Lung (tissue), 12 donors: ENCODE measurements around the gene SLF1. TPM values are rescaled to one million over a fixed set of nuclear protein-coding genes. Genes with fewer than 3 reads are reported as not detected.

Experiments used
- ATAC-seq: fragments of 200-7000 bp; cut with Tn5 transposase; one replicate; pipeline ENCODE4 v1.9.1; 2020; ENCODE audit warnings: moderate number of reproducible peaks; ENCODE audit not compliant: insufficient read depth, low FRiP score
- DNase-seq, 3 donors: peaks; one replicate each; pipeline ENCODE4 v3.0.0-alpha.2; 2013 to 2017
- H3K27ac ChIP-seq, 2 donors: one replicate each; pipeline ENCODE4 v1.5.1; 2013; ENCODE audit warnings: mild to moderate bottlenecking in 2 of 2, moderate library complexity in 2 of 2, control low read depth in 1 of 2, inconsistent platforms in 1 of 2, low read depth in 1 of 2, low read length in 1 of 2
- H3K27me3 ChIP-seq, 3 donors: one replicate each; pipeline ENCODE4 v1.5.1; 2013; ENCODE audit warnings: low read length in 2 of 3; ENCODE audit not compliant: control insufficient read depth in 3 of 3, insufficient read depth in 3 of 3
- H3K36me3 ChIP-seq, 4 donors: one replicate each; pipeline ENCODE4 v1.5.1; 2013; ENCODE audit warnings: low read length in 4 of 4, mild to moderate bottlenecking in 1 of 4, moderate library complexity in 1 of 4; ENCODE audit not compliant: control insufficient read depth in 4 of 4, insufficient read depth in 4 of 4
- H3K4me1 ChIP-seq, 5 donors: one replicate each; pipeline ENCODE4 v1.5.1; 2013; ENCODE audit warnings: low read length in 5 of 5, mild to moderate bottlenecking in 2 of 5, moderate library complexity in 1 of 5; ENCODE audit not compliant: control insufficient read depth in 5 of 5, insufficient read depth in 5 of 5
- H3K4me3 ChIP-seq: one replicate; pipeline ENCODE4 v1.5.1; 2013; ENCODE audit warnings: mild to moderate bottlenecking, control low read depth, moderate library complexity
- H3K9ac ChIP-seq, 2 donors: one replicate each; pipeline ENCODE4 v1.5.1; 2013; ENCODE audit warnings: low read length in 2 of 2, control low read depth in 1 of 2; ENCODE audit not compliant: insufficient read depth in 1 of 2
- H3K9me3 ChIP-seq, 4 donors: one replicate each; pipeline ENCODE4 v1.5.1; 2013; ENCODE audit warnings: low read length in 3 of 4, mild to moderate bottlenecking in 1 of 4, moderate library complexity in 1 of 4; ENCODE audit not compliant: control insufficient read depth in 4 of 4, insufficient read depth in 3 of 4
- WGBS, 2 donors: extraction: QIAGEN DNeasy Blood & Tissue Kit; methylation state at CpG; one replicate each; pipeline ENCODE4 v1.1.7; 2013; 5-methylcytosine and 5-hydroxymethylcytosine counted together
- polyA plus RNA-seq, 2 donors: library from polyadenylated mRNA; stranded (reverse); fragments of 200-250 nt; gene quantifications; one replicate each; pipeline ENCODE4 v1.2.1, GENCODE V29; 2013
- total RNA-seq, 2 donors: library from RNA; depleted of rRNA in 1 of 2; stranded (reverse); fragments of >200 nt in 1 of 2; gene quantifications; one replicate each; pipeline ENCODE4 v1.2.1, GENCODE V29; 2014 to 2021
- TF ChIP-seq, protein P1 (sequence below): IDR thresholded peaks from 2 replicates; pipeline ENCODE4 v1.5.1; 2012; ENCODE audit warnings: mild to moderate bottlenecking; ENCODE audit errors: control extremely low read depth, extremely low read depth
- donor health status: control.
- donor health status: control.
- donor health status: Bipolar disorder and iron deficiency.
- donor health status: healthy.
- donor health status: DM: yes; HTN: yes; CAD: no.

The SLF1 gene
- total and polyA plus RNA-seq, 4 donors: 2.1 to 29.5 (median 5.0) TPM

DNA sequence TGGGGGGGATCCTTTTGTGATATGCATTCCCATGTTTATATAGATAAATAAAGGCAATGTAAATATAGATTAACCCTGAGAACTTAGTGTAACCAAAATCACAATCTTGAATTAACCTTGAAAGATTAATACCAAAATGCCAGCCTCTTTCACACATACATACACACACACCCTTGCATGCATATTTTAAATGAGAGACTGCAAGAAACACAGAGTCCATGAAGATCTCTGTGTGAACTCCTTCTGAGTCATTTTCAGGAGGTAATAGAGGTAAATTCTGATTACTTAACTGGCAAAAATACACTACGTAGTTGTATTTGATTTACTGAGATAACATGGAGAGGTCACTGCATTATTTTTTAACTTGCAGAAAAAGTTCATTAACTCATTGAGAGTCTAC lies 118.0 kb downstream of the SLF1 start:
- Histone ChIP-seq H3K36me3 (no peaks in the 10 kb centered on the region), H3K9me3 (no peaks in the 10 kb centered on the region), H3K4me1 (no peaks in the 10 kb centered on the region), H3K27me3 (no peaks in the 10 kb centered on the region), H3K4me3 (no peak overlapping the region), H3K9ac (no peak overlapping the region), H3K27ac (no peak overlapping the region)
- no peak for DNase-seq
- ATAC-seq: no peak
- 91 to 92% methylated on average over 1 of the region's 1 CpG for WGBS, 2 donors
- TF ChIP-seq, protein P1, sequence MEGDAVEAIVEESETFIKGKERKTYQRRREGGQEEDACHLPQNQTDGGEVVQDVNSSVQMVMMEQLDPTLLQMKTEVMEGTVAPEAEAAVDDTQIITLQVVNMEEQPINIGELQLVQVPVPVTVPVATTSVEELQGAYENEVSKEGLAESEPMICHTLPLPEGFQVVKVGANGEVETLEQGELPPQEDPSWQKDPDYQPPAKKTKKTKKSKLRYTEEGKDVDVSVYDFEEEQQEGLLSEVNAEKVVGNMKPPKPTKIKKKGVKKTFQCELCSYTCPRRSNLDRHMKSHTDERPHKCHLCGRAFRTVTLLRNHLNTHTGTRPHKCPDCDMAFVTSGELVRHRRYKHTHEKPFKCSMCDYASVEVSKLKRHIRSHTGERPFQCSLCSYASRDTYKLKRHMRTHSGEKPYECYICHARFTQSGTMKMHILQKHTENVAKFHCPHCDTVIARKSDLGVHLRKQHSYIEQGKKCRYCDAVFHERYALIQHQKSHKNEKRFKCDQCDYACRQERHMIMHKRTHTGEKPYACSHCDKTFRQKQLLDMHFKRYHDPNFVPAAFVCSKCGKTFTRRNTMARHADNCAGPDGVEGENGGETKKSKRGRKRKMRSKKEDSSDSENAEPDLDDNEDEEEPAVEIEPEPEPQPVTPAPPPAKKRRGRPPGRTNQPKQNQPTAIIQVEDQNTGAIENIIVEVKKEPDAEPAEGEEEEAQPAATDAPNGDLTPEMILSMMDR: no peak

DNA sequence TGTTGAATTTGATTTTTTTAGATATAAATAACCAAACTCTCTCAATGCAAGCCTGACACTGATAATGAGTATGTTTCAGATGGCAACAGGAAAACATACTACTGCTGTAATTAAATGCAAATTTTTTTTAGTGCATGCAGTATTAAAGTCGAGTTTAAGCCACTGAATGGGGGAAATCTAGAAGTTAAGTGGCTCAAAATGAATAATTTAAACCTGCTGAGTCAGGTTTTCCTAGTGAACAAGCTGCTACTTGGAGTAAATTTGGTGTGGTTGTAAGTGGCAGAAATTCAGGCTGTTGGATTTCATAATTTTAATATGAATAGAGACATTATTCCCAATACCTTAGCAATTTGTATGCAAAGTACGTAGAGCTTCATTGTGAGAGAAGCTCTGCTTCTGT lies 121.8 kb downstream of the SLF1 start:
- TF ChIP-seq, protein P1: no peak
- no peaks in the 10 kb centered on the region for H3K36me3 ChIP-seq
- ATAC-seq (no peak), DNase-seq (no peak)
- no peak overlapping the region for H3K9ac ChIP-seq
- WGBS, 2 donors: 67 to 76% methylated on average over 2 of the region's 2 CpGs
- no peak overlapping the region for H3K27ac ChIP-seq
- H3K9me3 ChIP-seq: no peaks in the 10 kb centered on the region
- no peak overlapping the region for H3K4me3 ChIP-seq
- no peaks in the 10 kb centered on the region for H3K4me1 ChIP-seq
- H3K27me3 ChIP-seq: no peaks in the 10 kb centered on the region

DNA sequence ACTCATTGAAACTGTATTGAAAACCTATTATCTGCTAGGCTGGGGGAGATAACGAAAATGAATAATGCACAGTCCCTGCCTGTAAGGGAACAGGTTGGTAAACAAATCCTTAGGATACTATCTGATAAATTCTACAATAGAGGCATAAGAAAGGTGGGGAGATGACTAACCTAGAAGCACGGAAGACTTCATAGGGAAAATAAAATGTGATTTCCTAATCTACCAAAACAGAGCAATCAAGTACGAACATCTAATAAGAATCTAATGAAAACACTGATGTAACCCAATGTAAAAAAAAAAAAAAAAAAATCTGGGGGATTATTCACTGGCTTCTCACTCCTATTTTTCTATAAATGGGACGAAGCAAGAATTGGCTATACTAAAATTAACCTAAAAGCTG lies 124.4 kb downstream of the SLF1 start:
- no peaks in the 10 kb centered on the region for H3K4me1 ChIP-seq
- no peaks in the 10 kb centered on the region for H3K27me3 ChIP-seq
- no peak for ATAC-seq
- no peak overlapping the region for H3K27ac ChIP-seq
- DNase-seq: no peak
- no peaks in the 10 kb centered on the region for H3K9me3 ChIP-seq
- 89 to 96% methylated on average over 4 of the region's 4 CpGs for WGBS, 2 donors
- no peaks in the 10 kb centered on the region for H3K36me3 ChIP-seq
- H3K9ac ChIP-seq: no peak overlapping the region
- H3K4me3 ChIP-seq: no peak overlapping the region
- TF ChIP-seq, protein P1: no peak

DNA sequence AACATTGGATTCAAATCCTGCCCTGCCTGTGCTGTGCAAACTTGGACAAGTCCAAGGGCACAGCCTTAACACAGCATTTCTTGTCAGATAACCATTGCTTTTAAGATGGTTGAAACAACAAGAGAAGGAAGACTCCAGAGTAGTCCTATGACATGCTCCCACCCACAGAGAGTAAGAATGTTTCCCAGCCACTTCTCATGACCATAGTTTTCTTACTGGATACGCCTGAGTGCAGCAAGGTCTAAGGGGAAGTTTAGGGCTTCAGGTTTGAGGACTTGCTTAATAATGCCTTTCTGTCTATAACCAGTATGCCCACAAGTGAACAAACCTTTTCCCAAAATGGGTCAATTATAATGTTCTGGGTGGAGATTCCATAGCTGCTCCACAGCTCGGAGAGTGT lies 126.4 kb downstream of the SLF1 start:
- Histone ChIP-seq H3K27ac (no peak overlapping the region), H3K9me3 (no peaks in the 10 kb centered on the region), H3K9ac (no peak overlapping the region), H3K27me3 (no peaks in the 10 kb centered on the region), H3K4me1 (no peaks in the 10 kb centered on the region), H3K36me3 (no peaks in the 10 kb centered on the region), H3K4me3 (no peak overlapping the region)
- 94 to 98% methylated on average over 2 of the region's 2 CpGs for WGBS, 2 donors
- ATAC-seq: no peak
- TF ChIP-seq, protein P1: no peak
- DNase-seq: no peak
